ENCODE results near the gene LGALS14.

The LGALS14 gene

GRCh38 chr19:39752390-39752789 lies 48.1 kb downstream of the LGALS14 start:
- Histone ChIP-seq H3K4me3 (ENCODE audit: low read depth in 1 of 2, low read length in 2 of 2) (no peak overlapping the region), H3K27me3 (ENCODE audit: control insufficient read depth in 1 of 2, insufficient read depth in 2 of 2, low read length in 2 of 2) (peaks cover 0 to 4% of the 10 kb centered on the region in 2 donors), H3K36me3 (ENCODE audit: insufficient read depth, low read length) (no peaks in the 10 kb centered on the region), H3K9ac (ENCODE audit: low read length) (no peak overlapping the region), H3K9me3 (ENCODE audit: low read length) (no peaks in the 10 kb centered on the region), H3K27ac (ENCODE audit: low read depth, low read length) (no peak overlapping the region), H3K4me1 (ENCODE audit: insufficient read depth, low read length) (no peaks in the 10 kb centered on the region)

GRCh38 chr19:39752795-39753194 lies 48.5 kb downstream of the LGALS14 start:
- Histone ChIP-seq H3K9ac (ENCODE audit: low read length) (no peak overlapping the region), H3K27ac (ENCODE audit: low read depth, low read length) (no peak overlapping the region), H3K9me3 (ENCODE audit: low read length) (no peaks in the 10 kb centered on the region), H3K4me1 (ENCODE audit: insufficient read depth, low read length) (no peaks in the 10 kb centered on the region), H3K4me3 (ENCODE audit: low read depth in 1 of 2, low read length in 2 of 2) (no peak overlapping the region), H3K27me3 (ENCODE audit: control insufficient read depth in 1 of 2, insufficient read depth in 2 of 2, low read length in 2 of 2) (peaks cover 0 to 4% of the 10 kb centered on the region in 2 donors), H3K36me3 (ENCODE audit: insufficient read depth, low read length) (no peaks in the 10 kb centered on the region)

- Histone ChIP-seq H3K4me1 (ENCODE audit: insufficient read depth, low read length) (no peaks in the 10 kb centered on the region), H3K27ac (ENCODE audit: low read depth, low read length) (no peak overlapping the region), H3K27me3 (ENCODE audit: control insufficient read depth in 1 of 2, insufficient read depth in 2 of 2, low read length in 2 of 2) (peaks cover 0 to 4% of the 10 kb centered on the region in 2 donors), H3K36me3 (ENCODE audit: insufficient read depth, low read length) (no peaks in the 10 kb centered on the region), H3K9me3 (ENCODE audit: low read length) (no peaks in the 10 kb centered on the region), H3K9ac (ENCODE audit: low read length) (no peak overlapping the region), H3K4me3 (ENCODE audit: low read depth in 1 of 2, low read length in 2 of 2) (no peak overlapping the region)
Measured at GRCh38 chr19:39754544-39754943, 50.3 kb downstream of the LGALS14 start.

- Histone ChIP-seq H3K4me1 (ENCODE audit: insufficient read depth, low read length) (no peaks in the 10 kb centered on the region), H3K36me3 (ENCODE audit: insufficient read depth, low read length) (no peaks in the 10 kb centered on the region), H3K9ac (ENCODE audit: low read length) (no peak overlapping the region), H3K4me3 (ENCODE audit: low read depth in 1 of 2, low read length in 2 of 2) (no peak overlapping the region), H3K27me3 (ENCODE audit: control insufficient read depth in 1 of 2, insufficient read depth in 2 of 2, low read length in 2 of 2) (peaks cover 0 to 4% of the 10 kb centered on the region in 2 donors), H3K9me3 (ENCODE audit: low read length) (no peaks in the 10 kb centered on the region), H3K27ac (ENCODE audit: low read depth, low read length) (no peak overlapping the region)
Measured at GRCh38 chr19:39754971-39755370, 50.7 kb downstream of the LGALS14 start.
